Liver (tissue), 9 donors: ENCODE data around the gene CUBN. TPM values are rescaled to one million over a fixed set of nuclear protein-coding genes. Genes with fewer than 3 reads are reported as not detected.

Source experiments
- DNase-seq: peaks from one replicate; pipeline ENCODE4 v3.0.0-alpha.2; 2017; ENCODE audit warnings: low spot score
- H3K27ac ChIP-seq, 2 donors: one replicate each; pipeline ENCODE4 v1.7.0; 2013; ENCODE audit warnings: inconsistent platforms in 2 of 2, low read length in 2 of 2, control low read depth in 1 of 2, low read depth in 1 of 2, mild to moderate bottlenecking in 1 of 2
- H3K27me3 ChIP-seq, 4 donors: one replicate each; pipeline versions ENCODE4 v1.6.1 to v1.7.0; 2013; ENCODE audit warnings: low read length in 3 of 4, inconsistent platforms in 1 of 4, mild to moderate bottlenecking in 1 of 4, moderate library complexity in 1 of 4; ENCODE audit not compliant: control insufficient read depth in 4 of 4, insufficient read depth in 4 of 4
- H3K36me3 ChIP-seq, 4 donors: one replicate each; pipeline versions ENCODE4 v1.6.1 to v1.7.0; 2013; ENCODE audit warnings: low read length in 3 of 4, mild to moderate bottlenecking in 3 of 4, low read depth in 1 of 4, moderate library complexity in 1 of 4; ENCODE audit not compliant: control insufficient read depth in 4 of 4, insufficient read depth in 3 of 4
- H3K4me1 ChIP-seq, 4 donors: one replicate each; pipeline versions ENCODE4 v1.6.1 to v1.7.0; 2013; ENCODE audit warnings: low read length in 3 of 4, mild to moderate bottlenecking in 3 of 4, moderate library complexity in 1 of 4; ENCODE audit not compliant: control insufficient read depth in 4 of 4, insufficient read depth in 4 of 4
- H3K4me3 ChIP-seq, 3 donors: one replicate each; pipeline versions ENCODE4 v1.6.1 to v1.7.0; 2013; ENCODE audit warnings: low read length in 3 of 3, control low read depth in 1 of 3, low read depth in 1 of 3, mild to moderate bottlenecking in 1 of 3
- H3K9ac ChIP-seq, 2 donors: one replicate each; pipeline ENCODE4 v1.7.0; 2013; ENCODE audit warnings: low read length in 2 of 2, mild to moderate bottlenecking in 2 of 2, moderate library complexity in 2 of 2, control low read depth in 1 of 2, low read depth in 1 of 2
- H3K9me3 ChIP-seq, 4 donors: one replicate each; pipeline versions ENCODE4 v1.6.1 to v1.7.0; 2013; ENCODE audit warnings: low read length in 3 of 4; ENCODE audit not compliant: control insufficient read depth in 4 of 4
- EGR1 ChIP-seq, 2 donors: IDR thresholded peaks; 2 replicates each; pipeline ENCODE4 v1.6.1; 2016 to 2018; ENCODE audit warnings: antibody characterized with exemption in 2 of 2, low read depth in 2 of 2
- FOXA1 ChIP-seq: IDR thresholded peaks from 2 replicates; pipeline ENCODE4 v1.6.1; 2016; ENCODE audit warnings: antibody characterized with exemption
- GABPA ChIP-seq, 2 donors: IDR thresholded peaks in 1 of 2; conservative IDR thresholded peaks in 1 of 2; 2 replicates each; pipeline ENCODE4 v1.6.1; 2016; ENCODE audit warnings: antibody characterized with exemption in 2 of 2, mild to moderate bottlenecking in 1 of 2, moderate library complexity in 1 of 2
- HNF4A ChIP-seq, 2 donors: conservative IDR thresholded peaks; 2 replicates each; pipeline ENCODE4 v1.6.1; 2016; ENCODE audit warnings: antibody characterized with exemption in 2 of 2, mild to moderate bottlenecking in 2 of 2
- HNF4G ChIP-seq: IDR thresholded peaks from 2 replicates; pipeline ENCODE4 v1.6.1; 2016; ENCODE audit warnings: antibody characterized with exemption
- JUND ChIP-seq, 2 donors: IDR thresholded peaks; 2 replicates each; pipeline ENCODE4 v1.6.1; 2016; ENCODE audit warnings: antibody characterized with exemption in 2 of 2
- NR2F2 ChIP-seq: IDR thresholded peaks from 2 replicates; pipeline ENCODE4 v1.6.1; 2016; ENCODE audit warnings: antibody characterized with exemption
- RAD21 ChIP-seq, 2 donors: IDR thresholded peaks; 2 replicates each; pipeline ENCODE4 v1.6.1; 2016; ENCODE audit warnings: antibody characterized with exemption in 2 of 2, mild to moderate bottlenecking in 2 of 2
- RXRA ChIP-seq, 2 donors: IDR thresholded peaks; 2 replicates each; pipeline ENCODE4 v1.6.1; 2017 to 2018; ENCODE audit warnings: antibody characterized with exemption in 2 of 2, mild to moderate bottlenecking in 1 of 2
- SP1 ChIP-seq: IDR thresholded peaks from 2 replicates; pipeline ENCODE4 v1.6.1; 2018; ENCODE audit warnings: antibody characterized with exemption, mild to moderate bottlenecking
- TAF1 ChIP-seq: conservative IDR thresholded peaks from 2 replicates; pipeline ENCODE4 v1.6.1; 2016; ENCODE audit warnings: antibody characterized with exemption, mild to moderate bottlenecking
- YY1 ChIP-seq: IDR thresholded peaks from 2 replicates; pipeline ENCODE4 v1.6.1; 2016; ENCODE audit warnings: antibody characterized with exemption, mild to moderate bottlenecking
- ZBTB33 ChIP-seq: IDR thresholded peaks from 2 replicates; pipeline ENCODE4 v1.6.1; 2016; ENCODE audit warnings: antibody characterized with exemption
- WGBS: extraction: QIAGEN DNeasy Blood & Tissue Kit; methylation state at CpG from one replicate; pipeline ENCODE4 v1.1.7; 2013; 5-methylcytosine and 5-hydroxymethylcytosine counted together
- polyA plus RNA-seq, 2 donors: library from polyadenylated mRNA; stranded (reverse) in 1 of 2; unstranded in 1 of 2; fragments of 200-250 nt in 1 of 2; fragments of >200 nt in 1 of 2; fragmentation: Nextera tagmentation in 1 of 2; extraction: Ambion mirVana in 1 of 2; gene quantifications; one replicate each; pipeline versions ENCODE4 v1.2.1 to v1.2.3, GENCODE V29; 2013 to 2015
- total RNA-seq, 2 donors: library from RNA; depleted of rRNA; stranded (reverse); fragments of >200 nt; gene quantifications; one replicate each; pipeline ENCODE4 v1.2.3, GENCODE V29; 2014
- TF ChIP-seq, protein P1 (sequence below): IDR thresholded peaks from 2 replicates; pipeline ENCODE4 v1.6.1; 2016; ENCODE audit warnings: antibody characterized with exemption
- TF ChIP-seq, protein P2 (sequence below): fragments of 150-350 bp; IDR thresholded peaks from 2 replicates; pipeline ENCODE4 v1.5.1; 2017; ENCODE audit warnings: improper control_type of control experiment, low read depth, low read length; ENCODE audit not compliant: missing input control
- TF ChIP-seq, protein P3 (sequence below): IDR thresholded peaks from 2 replicates; pipeline ENCODE4 v1.6.1; 2016; ENCODE audit warnings: antibody characterized with exemption
- donor health status: healthy.
- donor health status: healthy.
- donor health status: healthy.
- donor health status: healthy.
- donor health status: healthy.

CUBN gene
- total and polyA plus RNA-seq, 4 donors, result 0.01 to 0.67 (median 0.30) TPM

DNA sequence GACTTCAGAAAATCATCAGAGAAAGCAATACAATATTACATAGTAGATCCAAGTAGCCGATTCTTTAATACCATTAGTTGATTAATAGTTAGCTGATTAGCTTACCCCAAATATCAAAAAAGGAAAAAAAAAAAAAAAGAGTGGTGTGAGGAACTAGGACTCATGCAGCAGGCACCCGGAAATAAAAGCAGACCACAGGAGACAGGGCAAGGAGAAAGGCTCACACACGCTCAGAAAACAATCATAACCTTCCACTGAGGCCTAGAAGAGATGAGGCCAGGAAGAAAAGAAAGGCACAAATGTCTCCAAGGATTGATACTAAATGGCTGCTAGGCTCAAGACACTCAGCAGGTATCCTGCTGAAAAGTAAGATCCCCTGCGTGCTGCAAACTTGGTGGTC is 45.9 kb upstream of the CUBN start:
- TF ChIP-seq YY1, result no peak
- no peak for TF ChIP-seq TAF1
- TF ChIP-seq, protein P1, sequence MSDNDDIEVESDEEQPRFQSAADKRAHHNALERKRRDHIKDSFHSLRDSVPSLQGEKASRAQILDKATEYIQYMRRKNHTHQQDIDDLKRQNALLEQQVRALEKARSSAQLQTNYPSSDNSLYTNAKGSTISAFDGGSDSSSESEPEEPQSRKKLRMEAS, result no peak
- TF ChIP-seq, protein P2, sequence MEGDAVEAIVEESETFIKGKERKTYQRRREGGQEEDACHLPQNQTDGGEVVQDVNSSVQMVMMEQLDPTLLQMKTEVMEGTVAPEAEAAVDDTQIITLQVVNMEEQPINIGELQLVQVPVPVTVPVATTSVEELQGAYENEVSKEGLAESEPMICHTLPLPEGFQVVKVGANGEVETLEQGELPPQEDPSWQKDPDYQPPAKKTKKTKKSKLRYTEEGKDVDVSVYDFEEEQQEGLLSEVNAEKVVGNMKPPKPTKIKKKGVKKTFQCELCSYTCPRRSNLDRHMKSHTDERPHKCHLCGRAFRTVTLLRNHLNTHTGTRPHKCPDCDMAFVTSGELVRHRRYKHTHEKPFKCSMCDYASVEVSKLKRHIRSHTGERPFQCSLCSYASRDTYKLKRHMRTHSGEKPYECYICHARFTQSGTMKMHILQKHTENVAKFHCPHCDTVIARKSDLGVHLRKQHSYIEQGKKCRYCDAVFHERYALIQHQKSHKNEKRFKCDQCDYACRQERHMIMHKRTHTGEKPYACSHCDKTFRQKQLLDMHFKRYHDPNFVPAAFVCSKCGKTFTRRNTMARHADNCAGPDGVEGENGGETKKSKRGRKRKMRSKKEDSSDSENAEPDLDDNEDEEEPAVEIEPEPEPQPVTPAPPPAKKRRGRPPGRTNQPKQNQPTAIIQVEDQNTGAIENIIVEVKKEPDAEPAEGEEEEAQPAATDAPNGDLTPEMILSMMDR, result no peak
- no peak for TF ChIP-seq HNF4G
- TF ChIP-seq FOXA1, result no peak
- no peak for TF ChIP-seq SP1
- H3K27me3 ChIP-seq, result no peaks in the 10 kb centered on the region
- DNase-seq, result no peak
- no peaks in the 10 kb centered on the region for H3K9me3 ChIP-seq
- H3K36me3 ChIP-seq, result no peaks in the 10 kb centered on the region
- H3K4me3 ChIP-seq, result no peak overlapping the region
- no peak overlapping the region for H3K27ac ChIP-seq
- H3K9ac ChIP-seq, result no peak overlapping the region
- no peaks in the 10 kb centered on the region for H3K4me1 ChIP-seq
- WGBS, result 84% methylated on average over 4 of the region's 4 CpGs

GRCh38 chr10:17174626-17175025 is 45.0 kb upstream of the CUBN start:
- Histone ChIP-seq H3K27me3 (no peaks in the 10 kb centered on the region), H3K27ac (no peak overlapping the region), H3K4me1 (no peaks in the 10 kb centered on the region), H3K4me3 (no peak overlapping the region), H3K9me3 (no peaks in the 10 kb centered on the region), H3K36me3 (no peaks in the 10 kb centered on the region), H3K9ac (no peak overlapping the region)
- no peak for DNase-seq
- no peak for TF ChIP-seq NR2F2
- TF ChIP-seq, protein P1, result no peak
- TF ChIP-seq JUND (IDR thresholded peaks at IDR 0.05), result no peak
- TF ChIP-seq HNF4G, result no peak
- TF ChIP-seq, protein P2, result no peak
- TF ChIP-seq, protein P3, sequence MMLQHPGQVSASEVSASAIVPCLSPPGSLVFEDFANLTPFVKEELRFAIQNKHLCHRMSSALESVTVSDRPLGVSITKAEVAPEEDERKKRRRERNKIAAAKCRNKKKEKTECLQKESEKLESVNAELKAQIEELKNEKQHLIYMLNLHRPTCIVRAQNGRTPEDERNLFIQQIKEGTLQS, result no peak
- no peak for TF ChIP-seq ZBTB33
- TF ChIP-seq TAF1, result no peak

- DNase-seq, result no peak
- Histone ChIP-seq H3K36me3 (no peaks in the 10 kb centered on the region), H3K27me3 (no peaks in the 10 kb centered on the region), H3K9ac (no peak overlapping the region), H3K27ac (no peak overlapping the region), H3K4me1 (no peaks in the 10 kb centered on the region), H3K4me3 (no peak overlapping the region), H3K9me3 (no peaks in the 10 kb centered on the region)
- TF ChIP-seq GABPA (IDR thresholded peaks at IDR 0.05 in 1 of 2, conservative IDR thresholded peaks at IDR 0.05 in 1 of 2), result no peak
- TF ChIP-seq EGR1 (IDR thresholded peaks at IDR 0.05; ENCODE audit: low read depth in 2 of 2), result no peak
- no peak for TF ChIP-seq ZBTB33
- TF ChIP-seq RAD21 (IDR thresholded peaks at IDR 0.05), result no peak
- TF ChIP-seq YY1, result no peak
- TF ChIP-seq HNF4A (conservative IDR thresholded peaks at IDR 0.05), result no peak
- TF ChIP-seq JUND (IDR thresholded peaks at IDR 0.05), result no peak
- TF ChIP-seq RXRA (IDR thresholded peaks at IDR 0.05), result no peak
- TF ChIP-seq HNF4G, result no peak
- TF ChIP-seq TAF1, result no peak
- no peak for TF ChIP-seq NR2F2
- WGBS, result 84% methylated on average over 4 of the region's 4 CpGs
Observed at GRCh38 chr10:17171141-17171641, 41.6 kb upstream of the CUBN start.
